Left ventricle myocardium inferior (tissue), 1 donor: ENCODE results near the gene BCAM. TPM values are rescaled to one million over a fixed set of nuclear protein-coding genes. Genes with fewer than 3 reads are reported as not detected.

ENCODE experiments used
- DNase-seq: peaks from one replicate; pipeline ENCODE4 v3.0.0-alpha.2; 2020
- H3K27ac ChIP-seq: fragments of 200-600 bp; replicated peaks from 2 replicates; pipeline ENCODE4 v1.8.0; 2021
- H3K27me3 ChIP-seq: fragments of 200-600 bp; 2 replicates; pipeline ENCODE4 v1.8.0; 2021; ENCODE audit warnings: low read depth
- H3K36me3 ChIP-seq: fragments of 200-600 bp; 2 replicates; pipeline ENCODE4 v1.8.0; 2021
- H3K4me1 ChIP-seq: fragments of 200-600 bp; 2 replicates; pipeline ENCODE4 v1.8.0; 2021
- H3K4me3 ChIP-seq: fragments of 200-600 bp; 2 replicates; pipeline ENCODE4 v1.8.0; 2021; ENCODE audit warnings: mild to moderate bottlenecking, moderate library complexity
- H3K9me3 ChIP-seq: fragments of 200-600 bp; replicated peaks from 2 replicates; pipeline ENCODE4 v1.8.0; 2021
- intact Hi-C: fragments of 100-400 bp; cut with micrococcal nuclease; formaldehyde crosslinking; loops from one replicate; pipeline ENCODE4 v1.11.0; 2022
- total RNA-seq: library from RNA; stranded (reverse); fragmentation: NEBNext Ultra II Directional; extraction: Animal tissue kit (Norgen Biotek cat#: 25700); gene quantifications from one replicate; pipeline ENCODE4 v1.2.1, GENCODE V29; 2021
- TF ChIP-seq, protein P1 (sequence below): fragments of 200-600 bp; IDR thresholded peaks from 2 replicates; pipeline ENCODE4 v1.8.0; 2021; ENCODE audit warnings: antibody characterized with exemption, mild to moderate bottlenecking, borderline replicate concordance
- donor health status: DM: no; HTN: yes; CAD: no; lungs with severe emphysema.

Gene BCAM
- total RNA-seq, 1 donor from 2014 or later, result 91.9 TPM

DNA sequence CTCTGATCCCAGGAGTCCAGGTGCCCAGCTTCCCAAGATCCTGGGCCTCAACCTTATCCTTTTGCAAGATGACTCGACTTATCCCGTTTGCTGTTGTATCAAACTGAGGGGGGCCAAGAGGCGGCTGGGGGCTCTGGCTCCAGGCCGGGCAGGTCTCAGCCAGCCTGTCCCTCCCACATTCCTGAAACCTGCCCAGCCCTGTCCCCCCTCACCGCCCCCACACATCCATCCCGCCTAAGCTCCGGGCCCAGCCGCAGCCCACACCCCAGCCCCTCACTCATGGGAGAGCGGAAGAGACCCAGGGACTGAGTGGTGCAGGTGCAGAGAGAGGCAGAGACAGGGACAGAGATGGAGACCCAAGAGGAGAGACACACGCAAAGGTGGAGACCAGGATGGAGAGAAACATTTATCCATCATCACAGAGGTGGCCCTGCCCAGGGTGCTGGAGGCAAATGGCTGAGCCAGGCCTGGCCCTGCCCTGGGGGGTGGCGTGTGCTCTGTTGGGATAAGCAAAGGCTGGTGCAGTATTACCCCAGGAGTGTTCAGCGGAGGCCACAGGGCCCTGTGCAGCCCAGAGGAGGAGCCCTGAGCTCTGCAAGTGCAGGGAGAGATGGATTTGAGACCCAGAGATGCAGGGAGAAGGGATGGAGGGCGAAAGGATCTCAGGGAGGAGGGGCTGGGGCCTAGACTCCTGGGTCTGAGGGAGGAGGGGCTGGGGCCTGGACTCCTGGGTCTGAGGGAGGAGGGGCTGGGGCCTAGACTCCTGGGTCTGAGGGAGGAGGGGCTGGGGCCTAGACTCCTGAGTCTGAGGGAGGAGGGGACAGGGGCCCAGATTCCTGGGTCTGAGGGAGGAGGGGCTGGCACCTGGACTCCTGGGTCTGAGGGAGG, 1.6 kb downstream of the BCAM start:
- Histone ChIP-seq H3K4me1 (peaks cover 45% of the 10 kb centered on the region), H3K27ac (peak overlapping the region; percentile 92), H3K4me3 (peak overlapping the region; percentile 86), H3K36me3 (peaks cover 43% of the 10 kb centered on the region), H3K9me3 (no peaks in the 10 kb centered on the region), H3K27me3 (no peaks in the 10 kb centered on the region)
- TF ChIP-seq, protein P1, sequence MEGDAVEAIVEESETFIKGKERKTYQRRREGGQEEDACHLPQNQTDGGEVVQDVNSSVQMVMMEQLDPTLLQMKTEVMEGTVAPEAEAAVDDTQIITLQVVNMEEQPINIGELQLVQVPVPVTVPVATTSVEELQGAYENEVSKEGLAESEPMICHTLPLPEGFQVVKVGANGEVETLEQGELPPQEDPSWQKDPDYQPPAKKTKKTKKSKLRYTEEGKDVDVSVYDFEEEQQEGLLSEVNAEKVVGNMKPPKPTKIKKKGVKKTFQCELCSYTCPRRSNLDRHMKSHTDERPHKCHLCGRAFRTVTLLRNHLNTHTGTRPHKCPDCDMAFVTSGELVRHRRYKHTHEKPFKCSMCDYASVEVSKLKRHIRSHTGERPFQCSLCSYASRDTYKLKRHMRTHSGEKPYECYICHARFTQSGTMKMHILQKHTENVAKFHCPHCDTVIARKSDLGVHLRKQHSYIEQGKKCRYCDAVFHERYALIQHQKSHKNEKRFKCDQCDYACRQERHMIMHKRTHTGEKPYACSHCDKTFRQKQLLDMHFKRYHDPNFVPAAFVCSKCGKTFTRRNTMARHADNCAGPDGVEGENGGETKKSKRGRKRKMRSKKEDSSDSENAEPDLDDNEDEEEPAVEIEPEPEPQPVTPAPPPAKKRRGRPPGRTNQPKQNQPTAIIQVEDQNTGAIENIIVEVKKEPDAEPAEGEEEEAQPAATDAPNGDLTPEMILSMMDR, result no peak
- intact Hi-C loops, result no loop called here
- DNase-seq, result no peak

DNA sequence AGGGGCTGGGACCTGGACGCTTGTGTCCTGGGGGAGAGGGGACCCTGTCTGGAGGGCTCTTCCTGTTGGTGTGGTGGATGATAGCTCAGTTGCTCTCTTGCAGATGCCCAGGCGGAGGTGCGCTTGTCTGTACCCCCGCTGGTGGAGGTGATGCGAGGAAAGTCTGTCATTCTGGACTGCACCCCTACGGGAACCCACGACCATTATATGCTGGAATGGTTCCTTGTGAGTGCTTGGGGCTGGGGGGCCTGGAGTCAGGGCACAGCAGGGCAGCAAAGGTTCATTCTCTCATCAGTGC, 2.2 kb downstream of the BCAM start:
- Histone ChIP-seq H3K36me3 (peaks cover 47% of the 10 kb centered on the region), H3K9me3 (no peaks in the 10 kb centered on the region), H3K4me3 (peak overlapping the region; percentile 86), H3K27ac (no peak overlapping the region), H3K27me3 (no peaks in the 10 kb centered on the region), H3K4me1 (peaks cover 45% of the 10 kb centered on the region)
- TF ChIP-seq, protein P1, result no peak
- no peak for DNase-seq
- intact Hi-C loops, result no loop called here

DNA sequence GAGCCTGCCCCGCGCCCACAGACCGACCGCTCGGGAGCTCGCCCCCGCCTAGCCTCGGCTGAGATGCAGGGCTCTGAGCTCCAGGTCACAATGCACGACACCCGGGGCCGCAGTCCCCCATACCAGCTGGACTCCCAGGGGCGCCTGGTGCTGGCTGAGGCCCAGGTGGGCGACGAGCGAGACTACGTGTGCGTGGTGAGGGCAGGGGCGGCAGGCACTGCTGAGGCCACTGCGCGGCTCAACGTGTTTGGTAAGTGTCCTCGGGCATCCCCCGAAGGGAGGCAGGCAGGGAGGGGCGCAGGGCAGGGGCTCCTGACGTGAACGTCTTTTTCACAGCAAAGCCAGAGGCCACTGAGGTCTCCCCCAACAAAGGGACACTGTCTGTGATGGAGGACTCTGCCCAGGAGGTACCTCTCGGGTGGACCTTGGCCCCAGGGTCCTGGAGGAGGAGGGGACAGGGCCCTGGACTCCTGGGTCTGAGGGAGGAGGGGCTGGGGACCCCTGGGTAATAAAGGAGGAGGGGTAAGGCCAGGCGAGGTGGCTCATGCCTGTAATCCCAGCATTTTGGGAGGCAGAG, 3.3 kb downstream of the BCAM start:
- no peak overlapping the region for H3K27ac ChIP-seq
- H3K27me3 ChIP-seq, result no peaks in the 10 kb centered on the region
- H3K9me3 ChIP-seq, result no peaks in the 10 kb centered on the region
- TF ChIP-seq, protein P1, result no peak
- no peak for DNase-seq
- no peak overlapping the region for H3K4me3 ChIP-seq
- intact Hi-C loops, result no loop called here
- peaks cover 47% of the 10 kb centered on the region for H3K36me3 ChIP-seq
- peaks cover 45% of the 10 kb centered on the region for H3K4me1 ChIP-seq

DNA sequence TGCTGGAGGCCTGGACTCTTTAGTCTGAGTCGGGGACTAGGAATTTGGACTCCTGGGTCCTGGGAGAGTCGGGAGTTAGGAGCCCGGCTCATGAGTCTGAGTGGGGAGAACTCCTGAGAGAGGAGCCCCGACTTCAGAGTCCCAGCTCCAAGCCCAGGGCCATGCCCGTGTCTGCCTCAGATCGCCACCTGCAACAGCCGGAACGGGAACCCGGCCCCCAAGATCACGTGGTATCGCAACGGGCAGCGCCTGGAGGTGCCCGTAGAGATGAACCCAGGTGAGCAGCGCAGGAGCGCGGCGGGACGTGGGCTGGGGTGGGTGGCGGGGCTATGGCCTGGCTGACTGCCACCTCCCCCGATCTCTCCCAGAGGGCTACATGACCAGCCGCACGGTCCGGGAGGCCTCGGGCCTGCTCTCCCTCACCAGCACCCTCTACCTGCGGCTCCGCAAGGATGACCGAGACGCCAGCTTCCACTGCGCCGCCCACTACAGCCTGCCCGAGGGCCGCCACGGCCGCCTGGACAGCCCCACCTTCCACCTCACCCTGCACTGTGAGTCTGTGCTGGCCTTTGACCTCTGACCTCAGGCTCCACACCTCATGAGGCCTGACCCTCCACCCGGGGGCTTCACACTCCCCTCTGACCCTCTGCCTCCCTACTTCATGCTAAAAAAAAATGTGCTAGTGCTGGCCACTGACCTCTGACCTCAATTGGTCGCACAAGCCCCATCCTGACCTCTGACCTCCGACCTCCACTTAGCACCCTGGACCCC, 4.4 kb downstream of the BCAM start:
- intact Hi-C loops, result no loop called here
- TF ChIP-seq, protein P1, result no peak
- peak overlapping the region; percentile 23 for H3K27ac ChIP-seq
- no peak overlapping the region for H3K4me3 ChIP-seq
- peaks cover 38% of the 10 kb centered on the region for H3K4me1 ChIP-seq
- no peaks in the 10 kb centered on the region for H3K9me3 ChIP-seq
- H3K27me3 ChIP-seq, result no peaks in the 10 kb centered on the region
- peaks cover 47% of the 10 kb centered on the region for H3K36me3 ChIP-seq
- DNase-seq, result no peak

DNA sequence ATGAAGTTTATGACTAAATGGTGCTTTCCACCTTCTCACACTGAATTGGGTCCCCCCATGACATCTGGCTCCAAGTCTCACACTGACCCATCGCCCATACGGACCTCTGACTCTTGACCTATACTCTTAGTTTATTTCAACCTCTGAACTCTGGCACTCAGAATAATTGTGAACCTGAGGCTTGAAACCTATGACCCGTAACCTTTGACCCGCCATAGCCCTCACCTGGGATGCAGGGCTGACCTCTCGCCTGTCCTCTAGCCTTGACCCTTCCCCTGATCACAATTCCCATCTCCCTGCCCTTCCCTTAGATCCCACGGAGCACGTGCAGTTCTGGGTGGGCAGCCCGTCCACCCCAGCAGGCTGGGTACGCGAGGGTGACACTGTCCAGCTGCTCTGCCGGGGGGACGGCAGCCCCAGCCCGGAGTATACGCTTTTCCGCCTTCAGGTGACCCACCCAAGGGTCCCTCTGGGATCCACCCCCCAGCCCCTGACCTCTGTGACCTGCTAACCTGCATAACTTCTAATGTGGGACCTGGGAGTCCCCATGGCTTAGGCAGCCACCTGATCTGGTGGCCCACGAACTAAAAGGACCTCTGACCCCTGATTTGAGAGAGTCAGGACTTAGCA, 5.1 kb downstream of the BCAM start:
- H3K36me3 ChIP-seq, result peaks cover 52% of the 10 kb centered on the region
- H3K9me3 ChIP-seq, result no peaks in the 10 kb centered on the region
- H3K27ac ChIP-seq, result no peak overlapping the region
- no peaks in the 10 kb centered on the region for H3K27me3 ChIP-seq
- peaks cover 33% of the 10 kb centered on the region for H3K4me1 ChIP-seq
- no peak overlapping the region for H3K4me3 ChIP-seq
- intact Hi-C loops, result no loop called here
- DNase-seq, result no peak
- TF ChIP-seq, protein P1, result no peak
